ENCODE results near the gene FBXO48. TPM values are rescaled to one million over a fixed set of nuclear protein-coding genes. Genes with fewer than 3 reads are reported as not detected.

Gene FBXO48
- 0.26 and 0.33 TPM in 2 replicates for total RNA-seq
- polyA plus RNA-seq: 0.65 and 0.77 TPM in 2 replicates
- 0.35 and 0.40 TPM in 2 replicates for polyA plus RNA-seq (2012)
- polyA minus RNA-seq (ENCODE audit: low replicate concordance): 0.04 and 0.12 TPM in 2 replicates

GRCh38 chr2:68467077-68467960 lies at the start of gene FBXO48, which contains the start of gene APLF:
Gene FBXO48, minus strand, starts transcription at chr2:68467294. Its CDS starts 2,149 bp downstream, at chr2:68465145.
Gene APLF, plus strand, starts transcription at chr2:68467585. Its CDS starts 147 bp downstream, at chr2:68467732.
- peaks cover 4% of the 10 kb centered on the region for H3K4me1 ChIP-seq (ENCODE audit: control insufficient read depth, extremely low read depth, insufficient read depth, low read length)
- H3K79me2 ChIP-seq (ENCODE audit: control insufficient read depth, insufficient read depth, low read length): no peaks in the 10 kb centered on the region
- peak within 1 kb of the TSS; percentile 93 for H3K9ac ChIP-seq (ENCODE audit: insufficient read depth, low read length)
- H3K27ac ChIP-seq (ENCODE audit: insufficient read depth, low read length): peak within 1 kb of the TSS; percentile 89
- H3K4me3 ChIP-seq (replicated peaks in 1 of 4; ENCODE audit: control extremely low read depth in 1 of 4, insufficient read depth in 1 of 4, low read depth in 3 of 4, low read length in 4 of 4): peak within 1 kb of the TSS; percentile 92 to 100 (median 94)
- H3K27me3 ChIP-seq (ENCODE audit: control insufficient read depth, insufficient read depth, low read length): no peaks in the 10 kb centered on the region
- H3K36me3 ChIP-seq (ENCODE audit: control insufficient read depth, insufficient read depth, low read length): no peaks in the 10 kb centered on the region
- no peaks in the 10 kb centered on the region for H4K20me1 ChIP-seq (ENCODE audit: control insufficient read depth, extremely low read depth, insufficient read depth, low read length)
- peak within 1 kb of the TSS; percentile 100 for H2AFZ ChIP-seq (ENCODE audit: low read length)
- no peak for TF ChIP-seq CTCF (conservative IDR thresholded peaks at IDR 0.05 in 1 of 2, IDR thresholded peaks at IDR 0.05 in 1 of 2; ENCODE audit: low read depth in 1 of 2, low read length in 2 of 2)
- TF ChIP-seq EZH2 (IDR thresholded peaks at IDR 0.05; ENCODE audit: low read length, missing control alignments): no peak
- H3K4me2 ChIP-seq (ENCODE audit: extremely low read depth, insufficient read depth, low read length): peak within 1 kb of the TSS; percentile 93
- H3K9me3 ChIP-seq (ENCODE audit: control insufficient read depth, insufficient read depth, low read depth, low read length): no peaks in the 10 kb centered on the region
- DNase-seq (ENCODE audit: low read depth in 2 of 2): peak; percentile 99

- Histone ChIP-seq H3K36me3 (ENCODE audit: control insufficient read depth, insufficient read depth, low read length) (no peaks in the 10 kb centered on the region), H4K20me1 (ENCODE audit: control insufficient read depth, extremely low read depth, insufficient read depth, low read length) (no peaks in the 10 kb centered on the region), H3K4me1 (ENCODE audit: control insufficient read depth, extremely low read depth, insufficient read depth, low read length) (no peaks in the 10 kb centered on the region), H3K27me3 (ENCODE audit: control insufficient read depth, insufficient read depth, low read length) (no peaks in the 10 kb centered on the region), H3K9ac (ENCODE audit: insufficient read depth, low read length) (no peak overlapping the region), H3K4me2 (ENCODE audit: extremely low read depth, insufficient read depth, low read length) (no peak overlapping the region), H3K79me2 (ENCODE audit: control insufficient read depth, insufficient read depth, low read length) (no peaks in the 10 kb centered on the region), H2AFZ (ENCODE audit: low read length) (no peak overlapping the region), H3K9me3 (ENCODE audit: control insufficient read depth, insufficient read depth, low read depth, low read length) (no peaks in the 10 kb centered on the region), H3K4me3 (replicated peaks in 1 of 4; ENCODE audit: control extremely low read depth in 1 of 4, insufficient read depth in 1 of 4, low read depth in 3 of 4, low read length in 4 of 4) (no peak overlapping the region), H3K27ac (ENCODE audit: insufficient read depth, low read length) (no peak overlapping the region)
- DNase-seq (ENCODE audit: low read depth in 2 of 2): no peak
- TF ChIP-seq CTCF (conservative IDR thresholded peaks at IDR 0.05 in 1 of 2, IDR thresholded peaks at IDR 0.05 in 1 of 2; ENCODE audit: low read depth in 1 of 2, low read length in 2 of 2) (no peak), EZH2 (IDR thresholded peaks at IDR 0.05; ENCODE audit: low read length, missing control alignments) (no peak)
These were observed 49.2 kb upstream of the FBXO48 start for GRCh38 chr2:68516051-68516955.

Measured in fibroblast of lung (primary cell).